ENCODE data around the gene VMO1. TPM values are rescaled to one million over a fixed set of nuclear protein-coding genes. Genes with fewer than 3 reads are reported as not detected.
A peak's percentile ranks its signal among the peaks of the same experiment; 100 is the strongest.

Gene VMO1
- total RNA-seq, 1 donor from 2014 or later = 0.46 TPM

DNA sequence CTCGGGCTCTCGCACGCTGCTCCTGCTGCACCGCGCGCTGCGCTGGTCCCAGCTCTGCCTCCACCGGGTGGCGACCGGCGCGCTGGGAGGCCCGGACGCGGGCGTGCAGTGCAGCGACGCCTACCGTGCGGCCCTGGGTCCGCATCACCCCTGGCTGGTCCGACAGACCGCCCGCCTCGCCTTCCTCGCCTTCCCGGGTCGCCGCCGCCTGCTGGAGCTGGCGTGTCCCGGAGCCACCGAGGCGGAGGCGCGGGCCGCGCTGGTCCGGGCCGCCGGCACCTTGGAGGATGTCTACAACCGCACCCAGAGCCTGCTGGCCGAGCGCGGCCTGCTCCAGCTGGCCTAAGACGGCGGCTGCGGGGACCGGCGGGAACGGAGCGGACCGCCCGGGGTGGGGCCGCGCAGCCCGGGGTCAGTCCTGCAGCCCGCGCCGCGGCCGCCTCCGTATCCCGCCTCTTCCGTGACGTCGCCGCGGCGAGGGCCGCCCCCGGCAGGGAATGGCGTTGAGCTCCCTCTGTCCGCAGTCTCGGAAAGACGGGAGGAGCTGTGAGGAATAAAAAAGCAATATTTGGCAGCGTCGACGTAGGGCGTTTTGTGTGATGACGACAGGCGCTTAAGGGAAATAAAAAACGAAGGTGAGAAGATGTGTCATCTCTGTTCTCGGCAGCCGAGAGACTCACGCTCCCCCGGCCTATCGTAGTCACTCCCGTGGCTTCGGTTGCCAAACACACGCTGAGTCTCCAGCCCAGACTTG lies 4.0 kb upstream of the VMO1 start:
- peak; percentile 82 for DNase-seq (ENCODE audit: low spot score)
- intact Hi-C loops (cut with micrococcal nuclease) = loop anchor here (1.0 to 10.0 kb wide), 4 partner anchors 59 to 225 kb away; partner anchors contain the start of genes ARRB2, GGT6 and MED11
- H3K4me3 Mint-ChIP-seq (ENCODE audit: low read depth) = peak overlapping the region; percentile 90

GRCh38 chr17:4789701-4789950 lies 3.5 kb upstream of the VMO1 start:
- intact Hi-C loops (cut with micrococcal nuclease) = no loop called here
- no peak for DNase-seq (ENCODE audit: low spot score)
- no peaks in the 10 kb centered on the region for H3K36me3 Mint-ChIP-seq (ENCODE audit: low read depth)
- peaks cover 21% of the 10 kb centered on the region for H3K4me1 Mint-ChIP-seq (ENCODE audit: low read depth)
- peak overlapping the region; percentile 78 for H3K4me3 Mint-ChIP-seq (ENCODE audit: low read depth)
- H3K9me3 Mint-ChIP-seq = no peaks in the 10 kb centered on the region
- H3K27me3 Mint-ChIP-seq (ENCODE audit: low read depth) = peaks cover 40% of the 10 kb centered on the region
- no peak overlapping the region for H3K27ac Mint-ChIP-seq

More for the DNA sequence above, 4.0 kb upstream of the VMO1 start:
- Mint-ChIP-seq H3K27ac (peak overlapping the region; percentile 94), H3K9me3 (no peaks in the 10 kb centered on the region), H3K36me3 (ENCODE audit: low read depth) (no peaks in the 10 kb centered on the region), H3K4me1 (ENCODE audit: low read depth) (peaks cover 21% of the 10 kb centered on the region), H3K27me3 (ENCODE audit: low read depth) (peaks cover 39% of the 10 kb centered on the region)

- Mint-ChIP-seq H3K27me3 (ENCODE audit: low read depth) (peaks cover 46% of the 10 kb centered on the region), H3K36me3 (ENCODE audit: low read depth) (no peaks in the 10 kb centered on the region), H3K27ac (no peak within 1 kb of the TSS), H3K9me3 (no peaks in the 10 kb centered on the region), H3K4me1 (ENCODE audit: low read depth) (peaks cover 21% of the 10 kb centered on the region), H3K4me3 (ENCODE audit: low read depth) (peak within 1 kb of the TSS; percentile 78)
- DNase-seq (ENCODE audit: low spot score) = no peak
- intact Hi-C loops (cut with micrococcal nuclease) = no loop called here
Measured at GRCh38 chr17:4788807-4789700, 2.9 kb upstream of the VMO1 start, which contains the start of gene GLTPD2. Gene GLTPD2 (plus strand): TSS chr17:4788964. CDS start chr17:4789012, 48 bp downstream.

DNA sequence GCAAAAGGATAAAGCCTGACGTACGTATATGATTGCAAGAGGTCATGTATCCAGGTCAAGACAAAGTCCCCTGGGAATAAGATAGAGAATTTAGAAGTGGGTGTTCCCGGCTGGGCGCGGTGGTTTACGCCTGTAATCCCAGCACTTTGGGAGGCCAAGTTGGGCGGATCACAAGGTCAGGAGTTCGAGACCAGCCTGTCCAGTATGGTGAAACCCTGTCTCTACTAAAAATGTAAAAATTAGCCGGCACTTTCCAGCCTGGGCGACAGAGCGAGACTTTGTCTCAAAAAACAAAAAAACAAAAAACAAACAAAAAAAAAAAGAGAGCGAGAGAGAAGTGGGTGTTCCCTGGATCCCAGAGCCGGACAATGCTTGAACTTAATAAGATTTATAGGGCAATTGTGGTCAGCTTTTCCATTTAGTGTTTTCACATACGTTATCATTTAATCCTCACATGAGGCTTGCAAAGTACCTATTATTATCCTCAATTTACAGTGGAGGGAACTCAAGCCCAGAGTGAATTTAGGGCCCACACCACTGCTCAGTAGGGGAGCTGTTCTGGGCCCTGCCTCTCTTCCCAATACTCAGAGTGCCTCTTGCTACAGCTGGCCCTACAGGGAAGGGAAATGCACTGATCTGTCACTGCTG lies 2.1 kb upstream of the VMO1 start:
- intact Hi-C loops (cut with micrococcal nuclease) = no loop called here

GRCh38 chr17:4786516-4786915 lies 352 bp upstream of the VMO1 start:
- Mint-ChIP-seq H3K27ac (no peak overlapping the region), H3K9me3 (no peaks in the 10 kb centered on the region), H3K4me1 (ENCODE audit: low read depth) (peaks cover 21% of the 10 kb centered on the region), H3K36me3 (ENCODE audit: low read depth) (no peaks in the 10 kb centered on the region), H3K27me3 (ENCODE audit: low read depth) (peaks cover 58% of the 10 kb centered on the region), H3K4me3 (ENCODE audit: low read depth) (no peak overlapping the region)
- intact Hi-C loops (cut with micrococcal nuclease) = loop anchor here (2.0 kb wide), 1 partner anchor 102 kb away; no protein-coding TSS in a partner anchor
- DNase-seq (ENCODE audit: low spot score) = no peak

More for the DNA sequence above, 2.1 kb upstream of the VMO1 start:
- H3K36me3 Mint-ChIP-seq (ENCODE audit: low read depth) = no peaks in the 10 kb centered on the region
- H3K27ac Mint-ChIP-seq = no peak overlapping the region
- peak overlapping the region; percentile 51 for H3K4me3 Mint-ChIP-seq (ENCODE audit: low read depth)
- DNase-seq (ENCODE audit: low spot score) = no peak
- H3K9me3 Mint-ChIP-seq = no peaks in the 10 kb centered on the region
- H3K27me3 Mint-ChIP-seq (ENCODE audit: low read depth) = peaks cover 51% of the 10 kb centered on the region
- peaks cover 21% of the 10 kb centered on the region for H3K4me1 Mint-ChIP-seq (ENCODE audit: low read depth)

GRCh38 chr17:4785311-4786105 lies 656 bp downstream of the VMO1 start:
- no peak for DNase-seq (ENCODE audit: low spot score)
- no peak overlapping the region for H3K4me3 Mint-ChIP-seq (ENCODE audit: low read depth)
- no peaks in the 10 kb centered on the region for H3K36me3 Mint-ChIP-seq (ENCODE audit: low read depth)
- H3K4me1 Mint-ChIP-seq (ENCODE audit: low read depth) = peaks cover 15% of the 10 kb centered on the region
- H3K27me3 Mint-ChIP-seq (ENCODE audit: low read depth) = peaks cover 62% of the 10 kb centered on the region
- H3K9me3 Mint-ChIP-seq = no peaks in the 10 kb centered on the region
- intact Hi-C loops (cut with micrococcal nuclease) = loop anchor here (2.0 kb wide), 1 partner anchor 103 kb away; no protein-coding TSS in a partner anchor
- no peak overlapping the region for H3K27ac Mint-ChIP-seq

DNA sequence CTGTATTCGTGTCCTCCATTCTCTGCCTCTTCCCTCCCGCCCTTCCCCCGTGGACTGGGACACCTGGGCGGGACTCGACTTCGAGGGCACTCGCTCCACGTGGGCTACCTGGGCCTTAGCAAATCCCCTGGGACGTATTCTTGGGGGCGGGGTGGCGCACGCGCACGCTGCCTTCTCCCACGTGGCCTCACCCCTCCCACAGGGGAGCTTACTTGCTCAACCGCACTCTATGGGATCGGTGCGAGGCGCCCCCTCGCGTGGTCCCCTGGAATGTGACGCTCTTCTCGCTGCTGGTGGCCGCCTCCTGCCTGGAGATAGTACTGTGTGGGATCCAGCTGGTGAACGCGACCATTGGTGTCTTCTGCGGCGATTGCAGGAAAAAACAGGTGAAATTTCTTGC lies 3.5 kb downstream of the VMO1 start:
- Mint-ChIP-seq H3K4me3 (ENCODE audit: low read depth) (no peak overlapping the region), H3K36me3 (ENCODE audit: low read depth) (no peaks in the 10 kb centered on the region), H3K4me1 (ENCODE audit: low read depth) (peaks cover 15% of the 10 kb centered on the region), H3K9me3 (no peaks in the 10 kb centered on the region), H3K27me3 (ENCODE audit: low read depth) (peaks cover 62% of the 10 kb centered on the region), H3K27ac (no peak overlapping the region)
- intact Hi-C loops (cut with micrococcal nuclease) = no loop called here
- no peak for DNase-seq (ENCODE audit: low spot score)

- Mint-ChIP-seq H3K27me3 (ENCODE audit: low read depth) (peaks cover 42% of the 10 kb centered on the region), H3K9me3 (no peaks in the 10 kb centered on the region), H3K4me3 (ENCODE audit: low read depth) (no peak overlapping the region), H3K36me3 (ENCODE audit: low read depth) (no peaks in the 10 kb centered on the region), H3K27ac (no peak overlapping the region), H3K4me1 (ENCODE audit: low read depth) (no peaks in the 10 kb centered on the region)
- intact Hi-C loops (cut with micrococcal nuclease) = no loop called here
- no peak for DNase-seq (ENCODE audit: low spot score)
Measured at GRCh38 chr17:4780325-4780955, 5.7 kb downstream of the VMO1 start.

DNA sequence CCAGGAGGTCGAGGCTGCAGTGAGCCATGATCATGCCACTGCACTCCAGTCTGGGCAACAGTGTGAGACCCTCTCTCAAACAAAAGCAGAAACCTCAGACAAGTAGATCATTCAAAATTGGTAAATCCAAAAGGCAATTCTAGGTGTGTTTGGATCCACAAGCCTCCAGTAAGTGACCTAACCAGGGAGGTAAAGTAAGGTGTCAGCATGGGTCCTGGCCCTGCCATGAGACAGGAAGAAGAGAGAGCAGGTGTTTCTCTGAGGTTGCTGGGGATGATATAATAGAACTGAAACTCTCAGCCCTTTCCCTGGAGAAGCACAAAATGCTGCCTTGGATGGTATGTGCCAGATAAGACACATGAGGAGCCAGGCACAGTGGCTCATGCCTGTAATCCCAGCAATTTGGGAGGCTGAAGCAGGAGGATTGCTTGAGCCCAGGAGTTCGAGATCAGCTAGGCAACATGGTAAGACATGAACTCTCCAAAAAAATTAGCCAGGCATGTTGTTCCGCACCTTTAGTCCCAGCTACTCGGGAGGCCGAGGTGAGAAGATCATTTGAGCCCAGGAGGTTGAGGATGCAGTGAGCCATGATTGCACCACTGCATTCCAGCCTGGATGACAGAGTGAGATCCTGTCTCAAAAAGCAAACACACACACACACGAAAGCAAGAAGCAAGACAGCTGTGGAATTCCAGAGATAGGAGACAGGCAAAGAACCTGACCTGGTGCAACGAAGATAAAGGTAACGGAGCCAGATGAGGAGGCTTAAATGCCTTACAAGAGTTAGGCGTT lies 8.0 kb downstream of the VMO1 start:
- Mint-ChIP-seq H3K27ac (no peak overlapping the region), H3K27me3 (ENCODE audit: low read depth) (peaks cover 32% of the 10 kb centered on the region), H3K9me3 (no peaks in the 10 kb centered on the region), H3K4me3 (ENCODE audit: low read depth) (no peak overlapping the region), H3K36me3 (ENCODE audit: low read depth) (no peaks in the 10 kb centered on the region), H3K4me1 (ENCODE audit: low read depth) (no peaks in the 10 kb centered on the region)
- intact Hi-C loops (cut with micrococcal nuclease) = no loop called here
- no peak for DNase-seq (ENCODE audit: low spot score)

DNA sequence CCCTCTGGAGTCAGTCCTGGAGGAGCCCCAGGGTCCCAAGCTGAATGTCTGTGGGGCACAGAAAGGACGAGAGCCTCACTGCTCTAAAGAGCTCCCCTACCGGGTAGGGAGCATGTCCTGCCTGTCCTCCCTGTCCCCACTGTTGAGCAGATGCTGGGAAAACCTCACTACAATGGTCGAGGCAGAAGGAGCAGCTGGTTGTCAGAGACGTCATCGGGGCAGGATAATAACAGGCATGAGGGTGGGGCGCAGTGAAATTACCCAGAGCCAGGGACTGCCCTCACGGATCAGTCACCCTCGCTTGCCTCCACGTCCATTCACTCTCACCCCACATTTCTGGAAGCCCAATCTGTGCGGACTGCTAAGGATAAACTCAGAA lies 13.9 kb downstream of the VMO1 start:
- Mint-ChIP-seq H3K4me3 (ENCODE audit: low read depth) (no peak overlapping the region), H3K27me3 (ENCODE audit: low read depth) (peaks cover 12% of the 10 kb centered on the region), H3K36me3 (ENCODE audit: low read depth) (no peaks in the 10 kb centered on the region), H3K4me1 (ENCODE audit: low read depth) (peaks cover 12% of the 10 kb centered on the region), H3K27ac (no peak overlapping the region), H3K9me3 (no peaks in the 10 kb centered on the region)
- DNase-seq (ENCODE audit: low spot score) = no peak
- intact Hi-C loops (cut with micrococcal nuclease) = no loop called here

- H3K4me3 Mint-ChIP-seq (ENCODE audit: low read depth) = no peak within 1 kb of the TSS
- H3K27ac Mint-ChIP-seq = peak within 1 kb of the TSS; percentile 29
- no peak for DNase-seq (ENCODE audit: low spot score)
- H3K9me3 Mint-ChIP-seq = no peaks in the 10 kb centered on the region
- peaks cover 12% of the 10 kb centered on the region for H3K4me1 Mint-ChIP-seq (ENCODE audit: low read depth)
- peaks cover 12% of the 10 kb centered on the region for H3K27me3 Mint-ChIP-seq (ENCODE audit: low read depth)
- no peaks in the 10 kb centered on the region for H3K36me3 Mint-ChIP-seq (ENCODE audit: low read depth)
- intact Hi-C loops (cut with micrococcal nuclease) = no loop called here
Measured at GRCh38 chr17:4771519-4772234, 14.5 kb downstream of the VMO1 start, which contains the start of gene TM4SF5. Gene TM4SF5 (plus strand): TSS chr17:4771886. CDS start chr17:4771923, 37 bp downstream.
